ENCODE results near the gene MYDGF.
"Not testable (repeated sequence)": the region's sequence is repeated elsewhere in the genome, so short reads cannot be mapped to it uniquely, and the experiment has no call there.

MYDGF gene

DNA sequence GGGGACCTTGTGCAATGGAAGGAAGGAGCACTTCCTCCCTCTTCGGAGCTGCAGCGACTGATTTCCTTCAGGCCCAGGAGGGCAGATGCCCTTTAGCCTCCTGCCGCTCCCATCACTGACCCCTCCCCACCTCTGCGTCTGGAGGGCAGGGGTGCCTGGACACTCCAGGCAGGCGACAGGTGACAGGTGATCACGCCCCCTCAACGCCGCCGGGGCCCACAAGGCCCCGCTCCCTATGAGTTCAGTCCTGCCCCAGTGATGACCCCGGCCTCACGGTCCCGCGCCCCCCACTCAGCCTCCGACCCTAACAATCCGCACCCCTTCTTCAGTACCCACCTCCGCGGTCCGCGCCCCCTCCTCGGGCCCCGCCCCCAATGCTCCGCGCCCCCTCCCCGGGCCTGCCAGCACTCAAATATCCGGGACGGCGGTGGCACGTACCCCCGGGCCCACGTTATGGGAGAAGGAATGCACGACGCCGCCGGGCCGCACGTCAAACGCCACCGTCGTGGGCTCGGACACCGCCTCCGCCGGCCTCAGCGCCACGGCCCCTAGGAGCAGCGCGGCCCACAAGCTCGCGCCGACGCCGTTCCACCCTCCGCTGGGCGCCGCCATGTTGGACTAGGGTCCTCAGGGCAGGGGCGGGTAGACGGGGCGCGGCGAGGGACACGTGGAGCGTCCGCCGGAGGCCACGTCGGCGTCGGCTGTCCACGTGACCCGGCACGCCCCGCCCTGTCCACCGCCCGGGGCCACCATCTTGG is at the start of gene MYDGF:
Gene MYDGF (minus strand): TSS at position 620 of the 758 bp plus-strand sequence. CDS start 8 bp downstream, at position 612.
- peak; percentile 88 for DNase-seq (ENCODE audit: low read depth)

DNA sequence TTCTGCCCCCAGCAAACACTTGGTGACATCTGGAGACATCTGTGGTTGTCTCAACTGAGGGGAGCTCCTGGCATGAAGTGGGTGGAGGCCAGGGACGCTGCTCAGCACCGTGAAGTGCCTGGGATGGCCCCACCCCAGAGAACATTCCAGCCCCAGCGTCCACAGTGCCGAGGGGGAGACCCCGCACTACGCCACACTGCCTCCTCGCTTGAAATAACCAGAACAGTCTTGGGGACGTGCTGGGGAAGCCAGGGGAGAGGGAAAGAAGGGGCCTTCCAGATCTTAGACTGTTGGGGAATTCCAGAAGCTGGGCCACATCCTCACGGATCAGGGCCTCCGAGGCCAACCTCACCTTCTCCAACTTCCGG is 49.3 kb upstream of the MYDGF start:
- DNase-seq (ENCODE audit: low read depth): no peak

DNA sequence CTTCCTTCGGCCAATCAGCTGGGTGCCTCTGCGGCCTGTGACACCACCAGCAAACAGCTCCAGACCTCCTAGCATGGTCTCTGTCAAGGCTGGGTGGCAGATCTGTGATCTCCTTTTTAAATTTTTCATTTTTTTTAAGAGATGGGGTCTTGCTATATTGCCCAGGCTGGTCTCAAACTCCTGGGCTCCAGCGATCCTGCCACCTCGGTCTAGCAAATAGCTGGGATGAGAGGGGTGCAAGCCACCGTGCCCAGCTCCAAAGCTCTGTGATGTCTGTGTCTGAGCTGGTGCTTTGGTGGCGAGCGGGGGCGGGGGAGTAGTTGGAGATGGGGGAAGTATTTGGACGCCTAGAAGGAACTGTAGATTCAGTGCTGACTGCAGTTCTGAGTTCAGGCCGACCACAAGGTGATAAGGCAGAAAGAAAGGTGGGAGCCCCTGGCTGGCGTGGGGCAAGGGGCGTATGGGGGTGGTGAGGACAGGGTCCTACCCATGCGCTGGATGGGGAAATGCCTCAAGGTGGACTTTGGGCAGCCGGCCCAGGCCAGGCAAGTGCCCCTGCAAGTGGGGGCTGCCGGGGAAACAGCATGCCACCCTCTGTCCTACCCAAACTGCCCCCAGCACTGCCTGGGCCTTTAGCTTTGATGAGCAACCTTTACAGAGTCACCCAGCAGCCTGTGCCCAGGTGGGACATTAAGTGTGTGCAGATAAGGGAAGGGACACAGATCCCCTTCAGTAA is 48.0 kb upstream of the MYDGF start:
- DNase-seq (ENCODE audit: low read depth): no peak

DNA sequence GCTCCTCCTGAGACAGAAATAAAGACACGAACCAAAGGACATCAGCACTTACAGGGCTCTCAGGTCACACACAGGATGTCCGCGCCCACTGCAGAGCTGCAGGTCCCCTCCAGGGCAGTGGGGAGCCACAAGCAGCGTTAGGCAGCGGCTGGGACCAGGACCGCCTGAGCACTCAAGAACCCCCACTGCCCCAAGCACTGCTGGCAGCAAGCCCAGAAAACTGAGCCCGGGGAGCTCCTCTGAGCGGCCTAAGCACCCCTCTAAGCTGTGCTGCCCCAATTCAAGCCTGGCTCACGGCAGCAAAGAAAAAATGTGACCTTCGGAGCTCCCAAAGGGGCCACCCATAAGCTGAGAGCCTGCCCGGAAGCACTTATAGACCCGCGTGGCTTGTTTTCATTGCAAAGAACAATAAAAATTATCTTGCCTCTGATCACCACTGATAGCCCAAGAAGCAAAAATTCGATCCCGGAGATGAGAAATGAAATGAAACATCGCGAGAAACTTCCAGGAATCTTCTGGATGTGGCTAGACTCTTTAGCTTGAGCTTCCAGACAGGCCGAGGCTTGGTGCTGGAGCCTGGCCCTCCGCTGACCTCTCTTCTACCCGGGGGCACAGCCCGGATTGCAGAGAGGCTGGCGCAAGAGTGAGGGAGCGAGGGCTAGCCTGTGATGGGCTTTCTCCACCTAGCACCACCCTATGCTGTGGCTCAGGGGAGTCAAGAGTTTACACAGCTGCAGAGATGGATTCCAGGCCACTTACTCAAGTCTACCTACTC is 47.2 kb upstream of the MYDGF start:
- DNase-seq (ENCODE audit: low read depth): no peak

DNA sequence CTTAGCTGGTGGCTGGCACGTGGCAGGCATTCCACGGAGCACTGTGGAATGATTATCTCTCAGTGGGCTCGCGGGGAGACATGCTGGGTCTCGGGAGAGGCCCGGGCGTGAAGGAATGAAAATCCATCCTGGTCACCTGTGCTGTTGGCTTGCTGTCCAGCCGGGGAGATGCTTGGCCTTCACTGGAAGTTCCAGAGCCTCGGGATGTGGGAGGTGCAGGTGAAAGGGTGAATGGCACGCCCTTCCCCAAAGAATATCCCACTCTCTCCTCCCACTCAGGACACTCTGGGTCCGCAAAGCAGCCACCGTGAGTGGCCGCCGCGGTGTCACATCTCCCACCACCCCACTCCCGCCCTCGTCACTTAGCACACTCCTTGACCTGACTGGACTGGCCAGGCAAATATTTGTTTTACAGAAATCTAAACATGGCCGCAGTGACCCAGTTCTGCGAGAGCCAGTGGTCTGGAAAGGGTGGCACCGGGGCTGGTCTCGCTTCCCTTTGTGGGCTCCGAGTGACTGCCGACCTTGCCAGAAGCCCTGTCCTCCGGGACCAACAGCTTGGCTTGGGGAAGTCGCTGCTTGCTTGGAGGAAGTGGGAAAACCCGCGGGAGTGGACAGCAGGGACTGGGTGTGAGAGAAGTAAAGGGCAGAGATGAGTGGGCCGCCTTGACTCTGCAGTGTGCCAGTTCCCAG is 45.5 kb upstream of the MYDGF start:
- no peak for DNase-seq (ENCODE audit: low read depth)

DNA sequence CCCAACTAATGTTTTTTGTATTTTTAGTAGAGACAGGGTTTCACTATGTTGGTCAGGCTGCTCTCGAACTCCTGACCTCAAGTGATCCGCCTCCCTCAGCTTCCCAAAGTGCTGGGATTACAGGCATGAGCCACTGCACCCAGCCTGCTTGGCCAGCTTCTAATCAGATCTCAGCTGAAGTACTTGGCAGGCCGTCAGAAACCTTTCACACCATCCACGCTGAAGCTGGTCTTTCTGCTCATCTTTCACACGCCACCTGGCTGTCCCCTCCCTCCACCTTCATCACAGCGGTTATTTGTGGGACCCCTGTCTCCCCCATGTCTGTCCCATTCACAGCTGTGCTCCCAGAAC is 45.0 kb upstream of the MYDGF start:
- DNase-seq (ENCODE audit: low read depth): not testable (repeated sequence)

DNA sequence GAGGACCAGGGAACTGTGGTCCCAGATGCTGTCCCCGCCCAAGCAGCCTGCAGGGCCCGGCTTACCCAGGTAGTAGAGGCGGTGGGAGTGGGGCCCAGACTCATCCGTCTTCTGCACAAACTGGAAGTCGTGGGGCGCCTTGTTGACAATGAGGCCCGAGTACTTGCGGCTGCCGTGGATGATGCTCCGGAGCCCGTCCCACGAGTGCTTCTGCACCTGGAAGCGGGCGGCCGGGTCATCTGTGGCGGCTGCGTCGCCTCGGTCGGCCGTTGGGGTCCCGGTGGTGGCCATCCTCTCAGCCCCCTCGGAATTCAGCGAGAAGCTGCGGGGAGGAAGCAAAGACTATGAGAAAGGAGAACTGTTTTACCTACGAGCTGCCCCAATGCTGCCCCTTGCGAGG is 43.9 kb upstream of the MYDGF start:
- no peak for DNase-seq (ENCODE audit: low read depth)

DNA sequence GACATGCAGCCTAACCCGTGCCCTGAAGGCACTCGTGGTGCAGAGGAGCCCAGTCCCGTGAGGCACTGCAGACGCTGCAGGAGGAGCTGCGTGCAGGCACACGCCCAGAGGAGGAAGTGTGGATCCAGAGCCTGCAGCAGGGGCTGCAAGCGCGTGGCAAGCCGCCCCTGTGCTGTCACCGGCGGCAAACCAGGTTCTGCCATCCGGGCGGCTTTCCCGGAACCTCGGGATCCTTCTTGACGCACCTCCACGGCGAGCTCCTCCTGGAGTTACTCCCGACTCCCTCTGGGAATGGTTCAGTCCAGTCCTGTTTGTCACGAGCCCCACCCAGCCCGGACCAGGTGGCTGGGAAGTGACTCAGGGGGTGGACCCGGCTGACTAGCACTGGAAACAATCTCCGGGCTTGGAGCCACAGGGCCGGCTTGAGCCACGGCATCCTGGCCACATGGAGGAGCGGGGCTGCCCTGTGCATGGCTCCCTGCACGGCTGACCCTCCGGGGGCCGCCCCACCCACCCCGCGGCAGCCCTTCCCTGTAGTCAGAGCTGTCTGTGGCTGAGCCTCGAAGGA is 43.3 kb upstream of the MYDGF start:
- no peak for DNase-seq (ENCODE audit: low read depth)

DNA sequence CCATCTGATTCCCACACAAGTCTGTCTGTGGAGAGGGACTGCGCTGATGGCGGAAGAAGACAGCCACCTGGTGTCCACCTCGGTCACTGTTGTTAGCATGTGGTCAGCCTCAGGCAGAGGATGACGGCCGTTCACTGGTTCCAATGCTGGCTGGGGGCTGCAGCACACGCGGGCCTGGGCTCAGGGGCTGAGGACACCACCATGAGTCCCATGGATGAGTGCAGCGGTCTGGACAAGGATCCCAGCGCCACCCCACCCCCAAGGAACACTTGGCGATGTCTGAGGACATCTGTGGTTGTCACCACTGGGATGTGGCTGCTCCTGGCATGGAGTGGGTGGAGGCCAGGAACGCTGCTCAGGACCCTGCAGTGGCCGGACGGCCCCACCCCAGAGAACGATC is 42.6 kb upstream of the MYDGF start:
- no peak for DNase-seq (ENCODE audit: low read depth)

DNA sequence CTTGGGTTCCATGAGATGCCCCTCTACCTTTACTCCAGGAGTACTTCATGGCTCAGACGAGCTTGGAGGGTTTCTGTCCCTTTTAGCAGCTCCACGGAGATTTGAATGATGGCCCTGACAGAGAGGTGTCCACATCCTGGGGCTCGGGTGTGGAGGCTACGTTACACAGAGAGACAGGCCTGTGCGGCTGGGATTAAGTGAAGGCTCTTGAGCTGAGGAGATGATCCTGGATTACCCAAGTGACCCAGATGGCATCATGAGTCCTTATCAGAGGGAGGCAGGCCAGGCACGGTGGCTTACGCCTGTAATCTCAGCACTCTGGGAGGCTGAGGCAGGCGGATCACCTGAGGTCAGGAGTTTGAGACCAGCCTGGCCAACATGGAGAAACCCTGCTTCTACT is 41.1 kb upstream of the MYDGF start:
- no peak for DNase-seq (ENCODE audit: low read depth)

DNA sequence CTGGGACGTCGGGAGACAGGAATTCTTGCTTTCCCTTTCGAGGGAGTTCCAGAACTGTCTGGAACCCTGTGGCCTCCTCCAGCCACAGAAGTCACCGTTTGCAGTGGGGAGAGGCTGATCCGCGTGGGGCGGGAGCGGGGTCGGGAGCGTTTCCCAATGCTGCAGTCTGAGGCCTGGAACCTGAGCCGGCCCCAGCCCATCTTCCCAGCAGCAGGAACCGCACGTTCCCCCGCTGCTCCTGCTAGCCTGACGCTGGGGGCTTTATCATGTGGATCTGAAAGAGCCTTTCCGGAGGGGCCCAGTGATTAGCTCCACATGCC is 40.1 kb upstream of the MYDGF start:
- no peak for DNase-seq (ENCODE audit: low read depth)

DNA sequence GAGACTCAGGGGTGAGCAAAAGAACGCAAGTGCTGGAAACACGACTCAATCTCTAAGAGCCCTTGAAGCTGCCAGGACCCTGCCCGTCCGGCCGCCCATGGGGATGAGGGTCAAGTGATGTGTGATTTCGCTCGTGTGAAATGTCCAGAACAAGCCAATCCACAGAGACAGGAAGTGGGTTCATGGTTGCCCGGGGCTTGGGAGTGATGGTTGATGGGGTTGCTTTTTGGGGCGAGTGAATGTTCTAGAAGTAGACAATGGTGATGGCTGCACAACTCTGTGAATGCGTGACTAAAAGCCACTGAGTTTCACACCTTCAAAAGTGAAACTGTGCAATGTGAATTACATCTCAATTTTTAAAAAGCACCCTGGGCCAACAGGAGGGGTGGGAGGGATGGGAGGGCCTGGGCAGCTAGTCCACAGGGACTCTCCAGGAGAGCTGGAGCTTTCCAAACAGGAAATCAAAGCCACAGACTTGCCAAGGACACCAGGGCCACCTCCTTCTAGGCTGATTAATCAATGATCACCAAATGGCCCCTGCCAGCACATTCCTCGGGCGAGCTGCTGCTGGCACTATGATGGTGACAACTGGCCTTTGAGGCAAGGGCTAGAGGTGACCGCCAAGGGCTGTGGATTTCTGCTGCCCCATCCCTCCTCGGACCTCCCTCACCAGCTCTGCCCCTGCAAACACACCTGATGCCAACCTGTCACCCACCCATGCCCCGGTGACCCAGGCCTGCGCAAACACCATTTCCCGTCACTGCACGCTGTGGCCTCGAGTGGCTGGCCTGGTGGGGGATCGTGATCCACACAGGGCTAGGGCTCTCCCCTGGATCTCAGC is 39.5 kb upstream of the MYDGF start:
- DNase-seq (ENCODE audit: low read depth): no peak

DNA sequence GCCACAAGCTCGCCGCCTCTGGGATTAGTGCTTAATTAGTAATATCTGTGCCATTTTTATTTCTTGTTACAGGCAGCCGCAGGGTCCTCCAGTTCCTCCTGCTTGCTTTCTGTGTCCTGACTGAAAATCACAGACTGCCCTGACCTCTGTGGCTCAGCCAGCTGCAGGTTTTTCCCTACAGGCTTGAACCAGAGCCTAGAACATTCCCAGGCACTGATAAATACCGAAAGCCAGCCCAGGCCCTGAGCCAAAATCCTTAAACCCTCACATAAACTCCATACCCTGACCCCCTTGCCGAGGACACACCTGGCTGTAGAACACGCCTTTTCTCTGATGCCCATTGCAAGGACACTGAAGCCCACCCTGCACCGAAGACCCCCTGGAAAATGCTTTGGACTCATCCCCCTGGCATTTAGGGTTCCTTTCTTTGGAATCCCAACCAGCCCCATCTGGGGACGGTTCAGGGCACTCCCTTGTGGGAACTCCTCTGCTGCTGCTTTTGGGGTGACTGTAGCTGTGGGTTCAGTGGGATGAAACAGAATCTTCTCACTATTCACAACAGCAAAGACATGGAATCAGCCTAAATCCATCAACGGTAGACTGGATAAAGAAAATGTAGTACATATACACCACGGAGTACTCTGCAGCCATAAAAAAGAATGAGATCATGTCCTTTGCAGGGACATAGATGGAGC is 38.0 kb upstream of the MYDGF start:
- no peak for DNase-seq (ENCODE audit: low read depth)

DNA sequence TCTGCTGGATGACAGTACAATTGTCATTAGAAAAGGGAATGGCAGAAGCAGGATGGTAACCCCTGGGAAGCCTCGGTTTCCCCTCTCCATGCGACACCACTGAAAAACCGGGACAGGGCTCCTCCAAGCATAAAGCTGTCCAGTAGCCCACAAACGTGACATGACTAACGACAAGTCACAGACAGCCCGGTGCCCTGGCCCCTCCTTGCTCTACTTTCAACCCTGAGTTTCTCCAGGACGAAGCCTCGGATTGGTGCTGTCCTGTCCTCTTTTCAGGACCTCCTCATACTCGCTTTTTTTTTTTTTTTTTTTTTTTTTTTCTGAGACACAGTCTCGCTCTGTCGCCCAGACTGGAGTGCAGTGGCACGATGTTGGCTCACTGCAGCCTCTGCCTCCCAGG is 37.2 kb upstream of the MYDGF start:
- DNase-seq (ENCODE audit: low read depth): no peak

DNA sequence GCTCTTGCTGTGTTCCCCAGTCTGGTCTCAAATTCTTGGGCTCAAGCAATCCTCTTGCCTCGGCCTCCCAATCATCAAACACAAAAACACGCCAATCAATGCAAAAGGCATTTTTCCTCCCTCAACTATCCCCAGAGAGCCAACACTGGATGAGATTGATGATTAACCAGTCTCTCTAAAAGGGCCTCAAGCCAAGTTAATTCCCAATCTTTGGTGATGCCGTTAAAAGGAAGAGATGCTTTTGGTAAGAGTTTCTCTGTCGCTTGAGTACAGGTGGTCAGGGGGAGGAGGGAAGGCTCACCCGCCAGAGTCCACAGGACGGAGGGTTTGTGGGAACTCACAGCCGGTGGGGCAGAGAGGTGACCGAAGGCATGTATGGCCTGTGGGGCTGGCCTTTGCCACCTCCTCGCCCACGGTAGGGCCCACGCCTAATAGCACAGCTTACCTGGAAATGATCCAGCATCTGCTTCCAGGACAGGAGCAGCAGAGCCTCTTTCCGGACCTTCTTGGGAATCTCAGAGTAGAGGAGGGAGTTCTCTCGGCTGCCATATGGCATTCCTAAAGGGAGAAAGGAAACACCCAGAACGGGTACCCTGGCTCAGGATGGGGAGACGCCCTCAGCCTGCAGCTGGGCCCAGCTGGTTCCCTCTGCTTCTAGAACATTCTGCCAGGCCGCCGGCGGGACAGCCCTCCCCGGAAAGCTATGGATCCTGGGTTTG is 35.4 kb upstream of the MYDGF start:
- no peak for DNase-seq (ENCODE audit: low read depth)

DNA sequence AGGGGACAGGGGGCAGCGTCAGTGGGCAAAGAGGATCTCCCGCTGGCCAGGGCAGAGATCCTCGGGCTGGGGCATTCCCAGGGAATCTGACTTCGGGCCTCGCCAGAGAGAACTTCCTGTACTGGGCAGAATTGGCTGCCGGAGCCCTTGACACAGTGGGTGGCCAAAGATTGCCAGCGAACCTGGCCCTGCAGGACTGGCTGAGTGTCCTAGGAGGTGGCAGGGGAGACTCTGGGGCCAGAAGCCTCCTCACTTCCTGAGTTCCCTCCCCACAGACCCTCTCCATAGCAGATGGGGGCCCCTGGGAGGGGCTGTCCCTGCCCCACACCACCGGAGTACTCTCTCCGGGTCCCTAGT is 34.2 kb upstream of the MYDGF start:
- DNase-seq (ENCODE audit: low read depth): no peak

DNA sequence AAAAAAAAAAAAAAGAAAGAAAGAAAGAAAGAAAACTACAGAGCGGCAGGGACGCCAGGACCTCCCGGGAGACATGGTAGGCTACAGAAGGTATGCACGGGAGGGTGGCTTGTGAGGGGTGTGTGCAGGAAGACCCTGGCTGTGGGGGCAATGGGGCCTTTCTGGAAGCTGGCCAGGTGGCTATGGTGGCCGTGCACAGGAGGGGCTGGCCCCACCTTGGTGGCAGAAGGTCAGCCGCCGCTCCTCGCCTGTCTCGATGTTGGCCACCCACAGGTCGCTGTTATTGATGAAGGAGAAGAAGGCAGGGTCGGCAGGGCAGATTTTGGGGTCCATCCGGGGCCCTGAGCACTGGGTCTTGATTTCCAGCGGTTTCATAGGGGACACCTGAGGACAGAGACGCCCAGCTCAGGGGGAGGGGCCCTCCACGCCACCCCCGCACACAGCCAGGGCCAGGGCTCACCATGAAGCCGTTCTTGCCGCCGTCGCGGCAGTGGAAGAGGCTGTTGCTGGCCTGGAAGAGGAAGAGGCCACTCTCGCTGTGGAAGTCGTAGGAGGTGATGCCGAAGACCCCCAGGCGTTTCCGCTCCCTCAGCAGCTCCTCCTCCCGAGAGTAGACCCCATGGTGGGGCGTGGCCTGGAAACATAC is 33.7 kb upstream of the MYDGF start:
- no peak for DNase-seq (ENCODE audit: low read depth)

DNA sequence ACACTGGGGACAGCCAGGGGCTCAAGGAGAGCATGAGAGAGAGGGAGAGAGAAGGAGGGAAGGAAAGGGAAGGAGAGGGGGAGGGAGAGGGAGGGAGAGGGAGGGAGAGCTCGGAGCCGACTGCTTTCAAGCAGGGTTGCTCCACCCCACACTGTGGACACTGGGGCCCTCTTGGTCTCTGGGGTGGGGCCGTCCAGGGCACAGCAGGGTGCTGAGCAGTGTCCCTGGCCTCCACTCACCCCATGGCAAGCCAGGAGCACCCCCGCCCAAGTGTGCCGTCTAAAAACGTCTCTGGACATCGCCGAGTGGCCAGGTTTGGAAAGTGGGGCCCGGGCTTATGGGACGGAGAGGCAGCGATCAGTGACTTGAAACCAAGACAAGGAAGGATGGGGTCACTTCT is 32.6 kb upstream of the MYDGF start:
- no peak for DNase-seq (ENCODE audit: low read depth)

DNA sequence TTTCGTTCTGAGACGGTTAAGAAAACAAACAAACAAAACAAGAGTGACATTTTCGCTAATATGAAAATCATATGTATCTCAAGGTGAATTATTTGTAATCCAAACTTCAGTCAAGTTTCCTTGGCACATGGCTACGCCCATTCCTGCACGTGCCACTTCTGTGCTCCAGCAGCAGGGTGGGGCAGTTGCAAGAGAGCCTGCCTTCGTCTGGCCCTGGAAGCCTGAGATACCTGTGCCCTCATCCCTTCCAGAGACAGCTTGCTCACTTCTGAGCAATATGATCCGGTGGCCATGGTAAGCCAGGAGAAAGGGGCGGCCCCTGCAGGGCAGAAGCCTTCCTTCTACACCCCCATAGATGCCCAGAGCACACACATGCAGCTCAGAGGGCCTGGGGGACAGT is 31.4 kb upstream of the MYDGF start:
- no peak for DNase-seq (ENCODE audit: low read depth)

DNA sequence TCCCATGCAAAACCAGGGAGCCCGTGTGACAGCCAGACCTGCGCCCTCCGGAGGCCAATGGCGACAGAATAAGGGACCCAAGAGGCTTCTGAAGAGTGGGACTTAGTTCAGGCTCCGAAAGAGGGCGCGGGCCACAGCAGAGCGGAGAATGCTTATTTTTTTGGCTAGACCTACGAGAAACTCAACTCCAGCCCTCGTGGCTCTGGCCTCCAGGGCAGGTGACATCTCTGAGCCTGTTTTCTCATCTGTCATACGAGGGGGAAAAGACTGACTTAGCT is 30.5 kb upstream of the MYDGF start:
- DNase-seq (ENCODE audit: low read depth): no peak

Data from T-helper 22 cell (primary cell).